Hepatocyte (in vitro differentiated cells): ENCODE results near the gene CFAP99. TPM values are rescaled to one million over a fixed set of nuclear protein-coding genes. Genes with fewer than 3 reads are reported as not detected.
A peak's percentile ranks its signal among the peaks of the same experiment; 100 is the strongest.

Experiments used
- DNase-seq: peaks from one replicate; pipeline ENCODE4 v3.0.0-alpha.2; 2016; ENCODE audit warnings: low spot score
- H2AFZ ChIP-seq: fragments of 200-600 bp; sonication (generic); 2 replicates; pipeline ENCODE4 v1.6.0; 2016; ENCODE audit warnings: antibody characterized with exemption, mild to moderate bottlenecking
- H3K27ac ChIP-seq: fragments of 200-600 bp; sonication (generic); 2 replicates; pipeline ENCODE4 v1.5.1; 2016; ENCODE audit warnings: mild to moderate bottlenecking
- H3K27me3 ChIP-seq: fragments of 200-600 bp; sonication (generic); 2 replicates; pipeline ENCODE4 v1.6.1; 2016
- H3K36me3 ChIP-seq: fragments of 200-600 bp; sonication (generic); replicated peaks from 2 replicates; pipeline ENCODE4 v1.5.1; 2016; ENCODE audit warnings: low read depth; ENCODE audit not compliant: insufficient read depth
- H3K4me1 ChIP-seq: fragments of 200-600 bp; sonication (generic); 2 replicates; pipeline ENCODE4 v1.5.1; 2016; ENCODE audit warnings: mild to moderate bottlenecking, moderate library complexity; ENCODE audit not compliant: insufficient read depth
- H3K4me2 ChIP-seq: fragments of 200-600 bp; sonication (generic); 2 replicates; pipeline ENCODE4 v1.6.0; 2016
- H3K4me3 ChIP-seq: fragments of 200-600 bp; sonication (generic); 2 replicates; pipeline ENCODE4 v1.5.1; 2016; ENCODE audit warnings: mild to moderate bottlenecking
- H3K79me2 ChIP-seq: fragments of 200-600 bp; sonication (generic); 2 replicates; pipeline ENCODE4 v1.6.0; 2017; ENCODE audit warnings: mild to moderate bottlenecking
- H3K9me2 ChIP-seq: fragments of 200-600 bp; sonication (generic); replicated peaks from 2 replicates; pipeline ENCODE4 v1.6.0; 2017; ENCODE audit warnings: mild to moderate bottlenecking; ENCODE audit not compliant: insufficient read depth
- H3K9me3 ChIP-seq: fragments of 200-600 bp; sonication (generic); 2 replicates; pipeline ENCODE4 v1.5.1; 2016; ENCODE audit warnings: low read depth, mild to moderate bottlenecking
- H4K20me1 ChIP-seq: fragments of 200-600 bp; sonication (generic); 2 replicates; pipeline ENCODE4 v1.6.0; 2016; ENCODE audit warnings: mild to moderate bottlenecking; ENCODE audit not compliant: insufficient read depth, poor library complexity, severe bottlenecking
- CTCF ChIP-seq: fragments of 200-600 bp; sonication (generic); IDR thresholded peaks from 2 replicates; pipeline ENCODE4 v1.5.1; 2016; ENCODE audit warnings: antibody characterized with exemption, mild to moderate bottlenecking; ENCODE audit not compliant: poor library complexity
- EZH2 ChIP-seq: fragments of 200-600 bp; sonication (generic); IDR thresholded peaks from 2 replicates; pipeline ENCODE4 v1.6.1; 2016; ENCODE audit warnings: antibody characterized with exemption, mild to moderate bottlenecking, borderline replicate concordance
- EZH2phosphoT487 ChIP-seq: fragments of 200-600 bp; sonication (generic); IDR thresholded peaks from one replicate; pipeline ENCODE4 v1.6.1; 2018; ENCODE audit warnings: antibody characterized with exemption, mild to moderate bottlenecking, low read depth, moderate library complexity; ENCODE audit not compliant: unreplicated experiment, severe bottlenecking
- WGBS: methylation state at CpG from one replicate; pipeline ENCODE4 v1.1.6; 2016; ENCODE audit warnings: low lambda C conversion rate; ENCODE audit errors: missing lambda C conversion rate; 5-methylcytosine and 5-hydroxymethylcytosine counted together
- polyA plus RNA-seq: library from polyadenylated mRNA; unstranded; fragments of >200 nt; fragmentation: Nextera tagmentation; extraction: Ambion mirVana; gene quantifications from 2 replicates; pipeline ENCODE4 v1.2.1, GENCODE V29; 2016
- total RNA-seq: library from RNA; depleted of rRNA; stranded (reverse); fragments of >200 nt; gene quantifications from 2 replicates; pipeline ENCODE4 v1.2.3, GENCODE V29; 2014

CFAP99 gene
- total and polyA plus RNA-seq, 2 experiments from 2014 or later, result not detected

GRCh38 chr4:2434420-2434819, 15.7 kb downstream of the CFAP99 start:
- Histone ChIP-seq H4K20me1 (no peaks in the 10 kb centered on the region), H3K4me1 (no peaks in the 10 kb centered on the region), H3K4me2 (no peak overlapping the region), H3K27ac (no peak overlapping the region), H3K36me3 (no peaks in the 10 kb centered on the region), H3K4me3 (no peak overlapping the region), H3K9me3 (no peaks in the 10 kb centered on the region), H3K79me2 (no peaks in the 10 kb centered on the region), H2AFZ (no peak overlapping the region), H3K27me3 (no peaks in the 10 kb centered on the region), H3K9me2 (no peaks in the 10 kb centered on the region)
- DNase-seq, result no peak
- TF ChIP-seq CTCF (no peak), EZH2 (no peak)
- 68% methylated on average over 9 of the region's 9 CpGs for WGBS

- TF ChIP-seq CTCF (peak; percentile 24), EZH2phosphoT487 (no peak), EZH2 (no peak)
- H3K9me3 ChIP-seq, result no peaks in the 10 kb centered on the region
- no peak overlapping the region for H3K4me3 ChIP-seq
- H4K20me1 ChIP-seq, result no peaks in the 10 kb centered on the region
- H3K9me2 ChIP-seq, result no peaks in the 10 kb centered on the region
- H3K4me2 ChIP-seq, result no peak overlapping the region
- H3K36me3 ChIP-seq, result no peaks in the 10 kb centered on the region
- H3K27ac ChIP-seq, result no peak overlapping the region
- no peaks in the 10 kb centered on the region for H3K79me2 ChIP-seq
- 71% methylated on average over 10 of the region's 10 CpGs for WGBS
- H3K27me3 ChIP-seq, result no peaks in the 10 kb centered on the region
- DNase-seq, result no peak
- H3K4me1 ChIP-seq, result no peaks in the 10 kb centered on the region
- H2AFZ ChIP-seq, result no peak overlapping the region
These were observed 17.5 kb downstream of the CFAP99 start for GRCh38 chr4:2436301-2436700.

GRCh38 chr4:2436761-2437474, 18.2 kb downstream of the CFAP99 start:
- Histone ChIP-seq H3K9me3 (no peaks in the 10 kb centered on the region), H2AFZ (no peak overlapping the region), H4K20me1 (no peaks in the 10 kb centered on the region), H3K4me3 (no peak overlapping the region), H3K9me2 (no peaks in the 10 kb centered on the region), H3K4me2 (no peak overlapping the region), H3K27me3 (no peaks in the 10 kb centered on the region), H3K27ac (no peak overlapping the region), H3K4me1 (no peaks in the 10 kb centered on the region), H3K79me2 (no peaks in the 10 kb centered on the region), H3K36me3 (no peaks in the 10 kb centered on the region)
- no peak for TF ChIP-seq EZH2phosphoT487
- 93% methylated on average over 27 of the region's 30 CpGs for WGBS
- DNase-seq, result no peak

GRCh38 chr4:2437475-2438215, 18.9 kb downstream of the CFAP99 start:
- H3K36me3 ChIP-seq, result no peaks in the 10 kb centered on the region
- no peak overlapping the region for H3K4me3 ChIP-seq
- no peak for DNase-seq
- H3K4me2 ChIP-seq, result no peak overlapping the region
- WGBS, result 83% methylated on average over 25 of the region's 25 CpGs
- H3K27ac ChIP-seq, result no peak overlapping the region
- H3K9me3 ChIP-seq, result no peaks in the 10 kb centered on the region
- no peaks in the 10 kb centered on the region for H3K79me2 ChIP-seq
- no peaks in the 10 kb centered on the region for H3K9me2 ChIP-seq
- TF ChIP-seq EZH2, result no peak
- TF ChIP-seq EZH2phosphoT487, result no peak
- TF ChIP-seq CTCF, result no peak
- no peak overlapping the region for H2AFZ ChIP-seq
- no peaks in the 10 kb centered on the region for H3K27me3 ChIP-seq
- no peaks in the 10 kb centered on the region for H3K4me1 ChIP-seq
- no peaks in the 10 kb centered on the region for H4K20me1 ChIP-seq
